GM19372 (cell line): ENCODE measurements around the gene GDF7.
"Not testable (repeated sequence)": the region's sequence is repeated elsewhere in the genome, so short reads cannot be mapped to it uniquely, and the experiment has no call there.

Experiments
- ATAC-seq: cut with Tn5 transposase; IDR thresholded peaks from one replicate; pipeline ENCODE4 v1.9.1; 2021; ENCODE audit warnings: mild to moderate bottlenecking, low read depth, moderate library complexity; ENCODE audit not compliant: unreplicated experiment

GDF7 gene

DNA sequence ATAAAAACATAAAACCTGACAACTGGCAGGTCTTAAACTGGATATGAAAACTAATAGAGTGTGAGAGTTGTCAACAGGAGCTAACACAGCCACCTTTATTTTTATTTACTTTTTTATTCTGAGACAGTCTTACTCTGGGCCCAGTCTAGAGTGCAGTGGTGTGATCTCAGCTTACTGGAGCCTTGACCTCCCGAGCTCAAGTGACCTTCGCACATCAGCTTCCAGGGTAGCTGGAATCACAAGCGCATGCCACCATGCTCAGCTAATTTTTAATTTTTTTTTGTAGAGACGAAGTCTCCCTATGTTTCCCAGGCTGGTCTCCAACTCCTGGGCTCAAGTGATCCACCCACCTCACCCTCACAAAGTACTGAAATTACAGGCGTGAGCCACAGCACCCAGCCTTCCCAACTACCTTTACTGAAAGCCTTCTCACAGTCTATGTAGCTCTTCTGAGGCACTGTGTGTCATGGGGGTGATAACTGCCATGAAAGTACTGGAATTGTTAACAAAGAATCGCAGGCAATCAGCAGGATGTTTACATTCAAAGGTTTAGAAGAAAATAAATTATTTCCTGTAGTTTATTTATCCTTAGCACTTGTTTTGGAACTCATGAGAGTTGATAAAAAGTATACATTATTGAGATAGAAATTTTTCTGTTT lies 24.3 kb downstream of the GDF7 start:
- no peak for ATAC-seq

DNA sequence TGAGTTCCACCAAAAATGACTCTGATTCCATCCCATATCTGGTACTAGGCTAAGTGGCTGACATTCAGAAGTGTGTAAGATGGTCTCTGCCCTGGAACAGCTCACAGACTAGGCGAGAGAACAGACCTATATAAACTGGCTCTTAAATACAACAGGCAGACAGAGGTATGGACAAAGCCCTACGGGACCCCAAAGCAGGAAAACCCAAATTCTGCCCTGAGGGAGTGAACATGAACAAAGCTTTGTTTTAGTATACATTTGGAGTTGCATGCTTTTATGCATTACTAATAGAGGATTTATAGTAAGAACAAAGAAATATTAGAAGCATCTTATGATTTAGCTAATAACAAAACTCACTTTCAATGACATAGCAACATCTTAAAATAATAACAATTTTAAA lies 25.1 kb downstream of the GDF7 start:
- no peak for ATAC-seq

DNA sequence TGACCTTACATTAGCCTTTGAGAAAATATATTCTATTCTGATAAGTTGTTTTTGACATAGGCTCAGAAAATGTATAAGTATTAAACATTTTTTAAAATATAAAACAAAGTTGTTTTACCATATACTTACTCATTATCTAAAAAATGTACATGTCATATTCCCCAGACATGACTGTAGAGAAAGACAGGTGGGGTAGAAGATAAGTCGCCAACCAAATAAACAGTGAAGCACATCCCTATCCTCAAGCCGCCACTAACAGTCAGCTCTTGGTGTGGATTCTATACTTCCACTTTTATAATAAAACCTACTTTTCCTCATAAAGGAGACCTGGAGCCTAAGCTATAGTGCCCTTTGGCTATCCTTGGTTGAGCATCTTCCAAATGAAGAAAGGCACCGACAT lies 26.4 kb downstream of the GDF7 start:
- no peak for ATAC-seq

DNA sequence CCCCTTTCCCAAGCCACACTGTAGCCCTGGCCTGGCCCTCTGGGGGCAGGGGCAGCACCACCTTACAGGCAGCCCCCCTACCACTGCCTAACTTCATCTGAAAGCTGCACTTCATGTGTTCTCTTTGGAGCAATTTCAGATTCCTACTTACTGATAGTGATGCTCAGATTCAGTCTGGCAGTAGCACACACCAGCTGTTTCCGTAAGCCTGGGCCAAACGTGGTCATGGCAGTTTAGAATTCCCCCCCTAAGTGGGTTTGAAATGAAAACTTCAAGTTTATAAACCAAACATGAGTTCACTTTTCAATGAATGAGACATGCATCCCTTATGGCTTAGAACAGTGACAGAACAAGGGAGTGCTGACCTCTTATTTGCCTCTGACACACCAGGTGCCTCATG lies 29.4 kb downstream of the GDF7 start:
- ATAC-seq: no peak

DNA sequence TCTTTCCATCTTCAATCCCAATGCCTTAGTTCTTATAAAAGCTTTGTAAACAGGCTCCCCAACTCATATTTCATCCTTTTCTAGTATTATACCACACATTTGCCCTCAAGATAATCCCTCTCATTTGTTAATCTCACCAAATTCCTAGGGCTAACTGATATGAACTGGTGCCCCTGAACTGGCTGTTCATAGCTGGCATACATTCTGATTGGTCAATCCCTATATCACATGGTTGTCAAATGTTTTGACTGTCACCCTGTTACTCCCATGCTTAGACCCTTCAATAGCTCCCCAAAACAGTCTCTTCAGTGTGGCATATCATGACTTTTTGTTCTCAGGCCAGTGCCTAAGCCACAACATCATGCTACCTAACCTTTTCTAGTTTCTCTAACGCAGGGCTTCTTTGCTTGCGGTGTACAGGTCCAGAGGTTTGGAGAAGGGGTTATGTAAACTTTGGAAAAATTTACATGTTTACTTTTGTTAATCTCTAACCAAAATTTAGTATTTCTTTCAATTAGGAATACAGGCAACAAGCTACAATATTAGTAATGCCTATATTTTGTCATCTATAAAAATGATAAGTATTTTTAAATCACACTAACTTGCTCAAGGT lies 30.5 kb downstream of the GDF7 start:
- ATAC-seq: no peak

DNA sequence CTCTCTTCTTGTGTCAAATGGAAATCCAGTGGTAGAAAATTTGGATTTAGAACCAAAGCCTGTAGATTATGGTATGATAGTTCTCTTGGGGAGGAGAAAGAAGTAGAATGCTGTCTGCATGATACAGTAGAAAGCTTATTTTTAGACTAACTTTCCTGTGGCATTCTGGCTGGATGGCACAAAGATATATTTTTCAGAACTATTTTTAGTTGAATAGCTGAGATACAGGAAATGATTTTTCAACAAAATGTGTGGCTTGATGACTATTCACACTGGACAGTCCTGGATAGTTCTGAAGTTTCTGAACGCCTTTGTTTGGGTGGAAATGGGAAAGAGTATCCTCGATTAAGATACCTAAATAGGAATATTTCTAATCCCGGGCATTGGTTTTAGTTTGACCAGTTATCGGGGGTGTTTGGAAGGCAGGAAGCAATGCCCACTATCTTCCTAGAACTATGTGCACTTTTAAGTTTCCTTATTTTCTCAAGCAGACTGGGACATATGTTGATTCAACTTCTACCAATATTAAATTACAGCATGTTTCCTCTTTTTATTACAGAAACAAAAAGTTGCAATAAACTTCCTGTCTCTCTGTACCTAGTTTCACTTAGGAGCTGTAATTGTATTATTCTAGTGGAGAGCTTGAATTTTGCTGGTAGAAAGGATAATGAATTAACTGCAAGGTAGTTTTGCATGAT lies 32.1 kb downstream of the GDF7 start:
- ATAC-seq: no peak

DNA sequence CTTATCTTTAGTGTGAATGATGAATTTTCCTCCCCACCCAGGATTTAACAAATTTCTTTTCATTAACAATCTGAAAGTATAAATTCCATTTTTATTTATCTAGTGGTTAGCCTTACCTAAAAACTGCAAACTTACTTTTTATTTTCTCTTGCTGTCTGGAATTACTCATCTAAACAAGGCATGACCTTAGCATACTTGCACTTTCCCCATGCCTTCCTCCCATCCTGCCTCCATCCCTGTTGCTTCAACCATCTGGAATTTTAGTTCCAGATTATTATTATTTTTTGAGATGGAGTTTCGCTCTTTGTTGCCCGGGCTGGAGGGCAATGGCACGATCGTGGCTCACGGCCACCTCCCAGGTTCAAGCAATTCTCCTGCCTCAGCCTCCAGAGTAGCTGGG lies 35.6 kb downstream of the GDF7 start:
- no peak for ATAC-seq

DNA sequence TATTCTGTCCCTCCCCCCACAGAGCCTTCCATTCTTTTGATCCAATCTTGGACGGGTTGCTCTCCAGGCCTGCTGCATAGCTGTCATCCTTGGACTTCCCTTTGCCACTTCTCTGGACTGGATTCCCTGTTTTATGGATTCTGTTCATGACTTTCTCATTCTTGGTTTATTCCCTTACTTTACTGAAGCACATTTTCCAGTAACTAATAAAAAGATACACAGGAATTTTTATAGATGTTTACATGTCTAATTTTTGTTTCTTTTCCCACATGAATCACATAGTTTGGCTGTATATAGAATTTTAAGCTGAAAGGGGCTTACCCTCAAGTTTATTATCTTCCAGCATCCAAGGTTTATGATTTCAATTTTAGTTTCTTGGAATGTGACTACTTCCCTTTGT lies 37.9 kb downstream of the GDF7 start:
- ATAC-seq: no peak

DNA sequence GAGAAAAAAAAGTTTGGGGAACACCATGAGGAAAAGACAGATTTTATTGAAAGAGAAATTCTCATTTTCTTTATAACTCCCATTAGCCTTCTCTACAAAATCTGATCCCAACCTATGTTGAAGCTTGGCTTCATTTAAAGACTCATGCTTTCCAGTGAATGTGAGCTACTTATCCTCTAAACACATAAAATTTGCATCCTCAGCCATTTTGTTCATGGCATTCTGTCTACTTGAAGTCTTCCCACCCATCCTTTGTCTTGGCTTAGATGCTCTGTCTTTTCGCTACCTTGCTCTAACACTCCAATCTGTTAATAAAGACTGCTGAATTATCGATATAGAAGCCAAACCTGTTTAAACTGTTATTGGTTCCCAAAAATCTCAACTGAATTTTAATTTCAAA lies 39.3 kb downstream of the GDF7 start:
- no peak for ATAC-seq

DNA sequence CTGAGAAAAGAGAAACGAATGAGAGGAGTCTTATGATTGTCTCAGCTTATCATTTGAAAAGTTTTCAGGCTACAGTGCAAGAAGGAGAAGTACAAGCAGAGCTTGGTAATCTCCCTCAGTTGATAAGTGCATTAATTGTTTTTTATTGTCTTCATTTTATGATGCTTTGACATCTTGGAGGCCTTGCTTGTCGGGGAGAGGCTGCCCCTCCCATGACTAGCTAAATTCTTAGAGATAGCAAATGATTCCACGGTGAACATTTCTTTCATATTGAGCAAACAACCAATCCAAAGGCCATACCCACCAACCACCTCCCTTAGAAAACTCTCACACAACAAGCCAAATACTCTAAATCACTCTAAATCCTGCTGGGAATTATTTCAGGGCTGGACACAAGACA lies 39.8 kb downstream of the GDF7 start:
- ATAC-seq: no peak

DNA sequence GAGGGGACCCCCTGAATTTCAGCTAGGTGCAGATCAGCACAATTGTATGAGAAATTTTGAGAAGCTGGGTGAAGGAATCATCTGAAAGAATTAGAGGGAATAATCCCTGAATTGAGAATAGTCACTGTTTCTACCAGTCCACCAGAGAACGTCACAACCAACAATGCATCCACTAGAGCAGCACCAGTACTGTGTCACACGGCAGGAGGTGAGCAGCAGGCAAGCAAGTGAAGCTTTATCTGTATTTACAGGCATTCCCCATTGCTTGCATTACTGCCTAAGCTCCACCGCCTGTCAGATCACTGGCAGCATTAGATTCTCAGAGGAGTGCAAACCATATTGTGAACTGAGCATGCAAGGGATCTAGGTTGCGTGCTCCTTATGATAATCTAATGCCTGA lies 40.7 kb downstream of the GDF7 start:
- no peak for ATAC-seq

DNA sequence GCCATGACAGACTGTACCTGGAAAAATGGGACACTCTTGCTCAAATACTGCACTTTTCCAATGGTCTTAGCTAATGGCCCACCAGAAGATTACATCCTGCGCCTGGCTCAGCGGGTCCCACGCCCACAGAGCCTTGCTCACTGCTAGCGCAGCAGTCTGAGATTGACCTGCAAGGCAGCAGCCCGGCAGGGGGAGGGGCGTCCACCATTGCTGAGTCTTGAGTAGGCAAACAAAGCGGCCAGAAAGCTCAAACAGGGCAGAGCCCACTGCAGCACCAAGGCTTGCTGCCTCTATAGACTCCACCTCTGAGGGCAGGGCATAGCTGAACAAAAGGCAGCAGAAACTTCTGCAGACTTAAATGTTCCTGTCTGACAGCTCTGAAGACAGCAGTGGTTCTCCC lies 44.7 kb downstream of the GDF7 start:
- not testable (repeated sequence) for ATAC-seq

DNA sequence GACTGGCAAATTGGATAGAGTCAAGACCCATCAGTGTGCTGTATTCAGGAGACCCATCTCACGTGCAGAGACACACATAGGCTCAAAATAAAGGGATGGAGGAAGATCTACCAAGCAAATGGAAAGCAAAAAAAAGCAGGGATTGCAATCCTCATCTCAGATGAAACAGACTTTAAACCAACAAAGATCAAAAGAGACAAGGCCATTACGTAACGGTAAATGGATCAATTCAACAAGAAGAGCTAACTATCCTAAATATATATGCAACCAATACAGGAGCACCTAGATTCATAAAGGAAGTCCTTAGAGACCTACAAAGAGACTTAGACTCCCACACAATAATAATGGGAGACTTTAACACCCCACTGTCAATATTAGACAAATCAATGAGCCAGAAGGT lies 46.6 kb downstream of the GDF7 start:
- ATAC-seq: not testable (repeated sequence)

DNA sequence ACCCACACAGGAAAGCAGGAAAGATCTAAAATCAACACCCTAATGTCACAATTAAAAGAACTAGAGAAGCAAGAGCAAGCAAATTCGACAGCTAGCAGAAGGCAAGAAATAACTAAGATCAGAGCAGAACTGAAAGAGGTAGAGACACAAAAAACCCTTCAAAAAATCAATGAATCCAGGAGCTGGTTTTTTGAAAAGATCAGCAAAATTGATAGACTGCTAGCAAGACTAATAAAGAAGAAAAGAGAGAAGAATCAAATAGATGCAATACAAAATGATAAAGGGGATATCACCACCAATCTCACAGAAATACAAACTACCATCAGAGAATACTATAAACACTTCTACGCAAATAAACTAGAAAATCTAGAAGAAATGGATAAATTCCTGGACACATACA lies 47.5 kb downstream of the GDF7 start:
- ATAC-seq: not testable (repeated sequence)

DNA sequence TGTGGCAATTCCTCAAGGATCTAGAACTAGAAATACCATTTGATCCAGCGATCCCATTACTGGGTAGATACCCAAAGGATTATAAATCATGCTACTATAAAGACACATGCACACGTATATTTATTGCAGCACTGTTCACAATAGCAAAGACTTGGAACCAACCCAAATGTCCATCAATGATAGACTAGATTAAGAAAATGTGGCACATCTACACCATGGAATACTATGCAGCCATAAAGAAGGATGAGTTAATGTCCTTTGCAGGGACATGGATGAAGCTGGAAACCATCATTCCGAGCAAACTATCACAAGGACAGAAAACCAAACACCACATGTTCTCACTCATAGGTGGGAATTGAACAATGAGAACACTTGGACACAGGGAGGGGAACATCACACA lies 49.2 kb downstream of the GDF7 start:
- not testable (repeated sequence) for ATAC-seq

DNA sequence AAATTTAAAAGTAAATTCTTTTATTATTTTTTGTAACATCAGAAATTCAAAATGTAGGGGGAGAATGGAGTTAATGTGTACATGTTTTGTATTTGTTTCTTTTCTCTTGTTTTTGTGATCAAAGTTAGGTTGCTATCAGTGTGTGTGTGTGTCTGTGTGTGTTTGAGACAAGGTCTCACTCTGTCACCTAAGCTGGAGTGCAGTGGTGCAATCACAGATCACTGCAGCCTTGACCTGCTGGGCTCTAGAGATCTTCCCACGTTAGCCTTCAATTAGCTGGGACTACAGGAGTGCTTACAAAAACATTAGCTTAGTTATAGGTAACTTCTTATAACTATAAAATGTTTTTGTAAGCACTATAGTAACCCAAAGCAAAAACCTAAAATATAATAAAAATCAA lies 50.7 kb downstream of the GDF7 start:
- ATAC-seq: no peak

DNA sequence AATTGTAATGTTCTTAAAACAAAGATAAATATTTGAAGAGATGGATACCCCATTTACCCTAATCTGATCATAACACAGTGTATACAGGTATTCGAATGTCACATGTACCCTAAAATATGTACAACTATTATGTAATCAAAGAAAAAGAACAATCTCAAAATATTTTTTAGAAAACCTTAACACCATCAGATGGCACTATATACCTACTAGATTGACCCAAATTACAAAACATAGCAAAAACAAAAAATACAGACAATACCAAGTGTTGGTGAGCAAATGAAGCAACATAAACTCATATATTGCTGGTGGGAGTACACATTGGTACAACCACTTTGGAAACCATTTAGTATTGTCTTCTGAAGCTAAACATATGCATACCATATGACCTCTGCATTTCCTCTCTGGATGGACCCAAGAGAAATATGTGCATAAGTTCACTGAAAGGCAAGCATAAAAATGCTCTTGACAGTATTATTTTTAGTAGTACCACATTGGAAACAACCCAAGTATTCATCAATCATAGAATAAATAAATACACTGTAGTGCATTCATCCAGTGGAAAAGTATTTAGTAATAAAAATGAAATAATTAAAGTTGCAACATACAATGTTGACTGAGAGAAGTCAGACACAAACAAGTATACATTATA lies 55.8 kb downstream of the GDF7 start:
- no peak for ATAC-seq

DNA sequence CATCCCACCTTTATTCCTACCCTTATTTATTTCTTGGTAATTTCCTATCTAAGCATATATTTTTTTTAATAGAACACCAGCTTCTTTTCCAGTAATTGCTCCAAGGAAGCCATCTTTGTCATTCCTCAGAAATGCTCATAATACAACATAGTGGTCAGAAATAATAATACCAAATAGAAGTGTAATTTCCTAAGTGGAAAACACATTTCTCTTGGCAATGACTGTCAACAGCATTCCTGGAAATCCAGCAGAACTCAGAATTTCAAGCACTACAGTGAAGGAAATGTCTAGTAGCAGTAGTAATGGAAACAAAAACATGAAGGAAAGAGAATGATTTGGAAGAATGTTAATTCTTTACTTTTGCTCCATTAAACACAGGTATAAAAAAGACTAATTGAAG lies 56.6 kb downstream of the GDF7 start:
- no peak for ATAC-seq

DNA sequence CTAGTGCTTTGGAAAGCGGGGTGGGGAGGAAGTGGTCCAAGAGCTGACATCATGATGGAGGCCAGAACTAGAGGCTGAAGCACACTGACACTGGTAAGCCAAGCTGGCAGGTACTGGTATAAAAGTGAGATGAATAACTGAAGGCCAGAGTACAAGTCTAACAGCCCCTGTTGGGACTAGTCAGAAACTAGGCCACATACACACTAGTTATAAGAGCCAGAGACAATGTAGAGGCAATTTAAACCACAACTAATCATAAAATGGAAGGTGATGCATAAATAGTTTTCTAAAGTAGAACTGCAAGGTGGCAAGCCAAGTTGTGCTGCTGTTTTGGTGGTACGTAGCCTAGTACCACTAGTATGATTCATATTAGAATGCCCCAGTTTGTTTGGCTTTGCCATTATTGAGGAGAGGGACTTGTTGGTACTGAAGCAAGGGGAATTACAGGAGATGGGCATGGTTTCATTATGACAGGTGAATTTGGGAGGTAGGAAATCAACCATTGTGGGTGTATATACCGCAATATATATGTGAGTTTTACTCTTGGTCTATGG lies 57.6 kb downstream of the GDF7 start:
- ATAC-seq: no peak

DNA sequence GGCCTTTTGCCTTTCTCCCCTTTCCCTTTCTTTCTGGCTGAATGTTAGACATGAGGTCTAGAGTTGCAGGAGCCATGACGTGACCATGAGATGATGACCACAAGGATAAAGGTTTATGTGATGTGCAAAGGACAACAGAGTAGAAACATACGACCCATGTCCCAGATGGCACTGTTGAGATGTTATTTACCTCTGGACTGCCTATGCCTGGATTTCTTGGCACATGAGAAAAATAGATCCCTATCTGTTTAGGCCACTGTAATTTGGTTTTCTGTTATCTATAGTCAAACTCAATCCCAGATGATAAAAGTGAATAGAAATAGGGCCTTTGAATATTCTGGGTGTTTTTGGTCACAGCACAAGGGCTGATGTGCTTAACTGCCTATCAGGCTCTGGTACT lies 58.8 kb downstream of the GDF7 start:
- ATAC-seq: no peak

DNA sequence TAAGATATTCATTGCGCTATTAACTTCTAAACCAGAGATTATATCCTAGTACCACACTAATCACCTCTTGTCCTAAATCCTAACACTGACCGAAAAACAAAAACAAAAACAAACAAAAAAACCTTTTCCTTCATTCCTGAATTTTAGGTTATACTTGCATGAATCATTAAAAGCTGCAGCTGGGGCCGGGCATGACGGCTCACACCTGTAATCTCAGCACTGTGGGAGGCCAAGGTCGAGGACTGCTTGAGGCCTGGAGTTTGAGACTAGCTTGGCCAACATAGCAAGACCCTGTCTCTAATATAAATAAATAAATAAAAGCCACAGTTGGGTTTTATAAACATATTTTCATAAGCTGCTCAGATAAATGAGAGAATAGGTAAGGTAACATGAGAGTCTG lies 60.0 kb downstream of the GDF7 start:
- ATAC-seq: no peak
